Skeletal muscle satellite cell (primary cell): ENCODE results near the gene C14orf119.
"Not testable (repeated sequence)": the region's sequence is repeated elsewhere in the genome, so short reads cannot be mapped to it uniquely, and the experiment has no call there.

ENCODE experiments used
- H3K27me3 ChIP-seq: 2 replicates; pipeline ENCODE4 v1.7.0; 2013; ENCODE audit warnings: low read length; ENCODE audit not compliant: control insufficient read depth, insufficient read depth
- H3K36me3 ChIP-seq: 2 replicates; pipeline ENCODE4 v1.7.0; 2013; ENCODE audit warnings: mild to moderate bottlenecking, control low read depth, low read length; ENCODE audit not compliant: insufficient read depth
- H3K4me1 ChIP-seq: 2 replicates; pipeline ENCODE4 v1.7.0; 2013; ENCODE audit warnings: low read length; ENCODE audit not compliant: control insufficient read depth, insufficient read depth
- H3K4me2 ChIP-seq: 2 replicates; pipeline ENCODE4 v1.7.0; 2013; ENCODE audit warnings: mild to moderate bottlenecking, low read length
- H3K4me3 ChIP-seq: 2 replicates; pipeline ENCODE4 v1.7.0; 2013; ENCODE audit warnings: low read length
- H3K9ac ChIP-seq: 2 replicates; pipeline ENCODE4 v1.7.0; 2013; ENCODE audit warnings: mild to moderate bottlenecking, low read depth, low read length, moderate library complexity
- H3K9me3 ChIP-seq: replicated peaks from 2 replicates; pipeline ENCODE4 v1.7.0; 2013; ENCODE audit warnings: mild to moderate bottlenecking, control low read depth, low read length

Gene C14orf119

DNA sequence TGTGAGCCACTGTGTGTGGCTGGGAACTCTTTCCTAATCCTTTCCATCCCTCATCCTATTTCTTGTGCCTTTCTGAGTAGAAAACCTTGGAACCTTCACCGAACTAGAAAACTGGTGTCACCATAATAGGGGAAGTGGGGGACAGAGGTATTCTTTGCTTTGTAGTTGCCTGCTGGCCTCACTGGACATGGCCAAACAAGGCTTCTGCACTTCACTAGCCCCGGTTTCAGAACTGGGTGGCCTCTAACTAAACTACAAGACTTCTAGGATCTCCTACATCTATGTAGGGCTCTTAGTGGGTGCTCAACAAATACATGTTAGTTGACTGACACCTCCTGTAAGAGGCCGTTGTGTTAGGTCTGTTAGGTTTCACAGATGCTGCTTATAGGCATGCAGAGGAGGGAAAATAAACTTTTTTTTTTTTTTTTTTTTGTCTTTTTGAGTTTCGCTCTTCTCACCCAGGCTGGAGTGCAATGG is 10.1 kb downstream of the C14orf119 start:
- Histone ChIP-seq H3K4me3 (no peak overlapping the region), H3K27me3 (no peaks in the 10 kb centered on the region), H3K4me2 (no peak overlapping the region), H3K9ac (no peak overlapping the region), H3K4me1 (no peaks in the 10 kb centered on the region), H3K36me3 (no peaks in the 10 kb centered on the region), H3K9me3 (no peaks in the 10 kb centered on the region)

DNA sequence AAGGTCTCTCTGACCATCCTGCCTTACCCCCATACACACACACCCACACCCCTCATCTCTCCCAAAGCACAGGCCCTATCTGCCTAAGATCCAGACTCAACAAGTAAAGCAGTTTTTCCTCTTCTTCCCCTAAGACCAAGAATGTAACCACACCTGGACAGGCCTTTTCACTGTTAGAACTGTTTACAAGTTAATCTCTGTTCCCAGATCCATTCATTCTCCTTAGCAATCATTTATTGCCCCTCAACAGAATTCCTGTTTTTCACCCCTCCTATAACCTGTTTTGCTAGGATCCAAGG is 11.4 kb downstream of the C14orf119 start:
- Histone ChIP-seq H3K27me3 (peaks cover 5% of the 10 kb centered on the region), H3K4me3 (no peak overlapping the region), H3K9me3 (no peaks in the 10 kb centered on the region), H3K9ac (no peak overlapping the region), H3K4me1 (no peaks in the 10 kb centered on the region), H3K36me3 (no peaks in the 10 kb centered on the region), H3K4me2 (no peak overlapping the region)

DNA sequence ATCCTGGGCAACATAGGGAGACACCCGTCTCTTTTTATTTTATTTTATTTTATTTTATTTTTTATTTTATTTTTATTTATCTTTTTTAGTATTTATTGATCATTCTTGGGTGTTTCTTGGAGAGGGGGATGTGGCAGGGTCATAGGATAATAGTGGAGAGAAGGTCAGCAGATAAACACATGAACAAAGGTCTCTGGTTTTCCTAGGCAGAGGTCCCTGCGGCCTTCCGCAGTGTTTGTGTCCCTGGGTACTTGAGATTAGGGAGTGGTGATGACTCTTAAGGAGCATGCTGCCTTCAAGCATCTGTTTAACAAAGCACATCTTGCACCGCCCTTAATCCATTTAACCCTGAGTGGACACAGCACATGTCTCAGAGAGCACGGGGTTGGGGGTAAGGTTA is 12.3 kb downstream of the C14orf119 start:
- not testable (repeated sequence) for H3K36me3 ChIP-seq, H3K4me3 ChIP-seq, H3K9me3 ChIP-seq, H3K4me1 ChIP-seq, H3K9ac ChIP-seq, H3K4me2 ChIP-seq
- peaks cover 14% of the 10 kb centered on the region for H3K27me3 ChIP-seq

DNA sequence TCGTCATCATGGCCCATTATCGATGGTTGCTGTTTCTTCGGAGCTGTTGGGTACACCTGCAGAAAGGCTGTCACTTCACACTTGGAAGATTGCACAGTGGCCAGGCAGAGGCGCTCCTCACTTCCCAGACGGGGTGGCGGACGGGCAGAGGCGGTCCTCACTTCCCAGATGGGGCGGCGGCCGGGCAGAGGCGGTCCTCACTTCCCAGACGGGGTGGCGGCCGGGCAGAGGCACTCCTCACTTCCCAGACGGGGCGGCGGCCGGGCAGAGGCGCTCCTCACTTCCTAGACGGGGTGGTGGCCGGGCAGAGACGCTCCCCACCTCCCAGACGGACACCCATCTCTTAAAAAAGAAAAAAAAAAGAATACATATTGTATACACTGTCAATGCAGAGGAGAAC is 12.9 kb downstream of the C14orf119 start:
- not testable (repeated sequence) for H3K4me1 ChIP-seq, H3K4me3 ChIP-seq, H3K4me2 ChIP-seq, H3K9ac ChIP-seq, H3K36me3 ChIP-seq, H3K9me3 ChIP-seq
- H3K27me3 ChIP-seq = peaks cover 15% of the 10 kb centered on the region

DNA sequence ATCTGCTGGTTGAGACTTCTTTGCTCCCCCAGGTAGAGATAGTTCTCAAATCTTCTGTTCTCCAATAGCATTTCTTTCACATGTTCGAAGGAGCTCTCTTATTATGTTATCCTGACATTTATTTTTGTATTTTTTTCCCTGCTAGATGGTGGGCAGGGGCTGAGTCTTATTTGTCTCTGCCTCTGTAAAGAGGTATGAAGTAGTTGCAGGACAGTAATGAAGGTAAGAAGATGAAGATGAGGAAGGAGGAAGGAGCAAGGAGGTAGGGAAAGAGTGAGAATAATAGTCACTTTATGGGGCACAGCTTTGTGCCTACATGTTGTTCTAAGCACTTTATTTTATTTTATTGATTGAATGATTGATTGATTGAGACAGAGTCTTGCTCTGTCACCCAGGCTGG is 14.5 kb downstream of the C14orf119 start:
- Histone ChIP-seq H3K4me3 (no peak overlapping the region), H3K9ac (no peak overlapping the region), H3K4me2 (no peak overlapping the region), H3K4me1 (peaks cover 17% of the 10 kb centered on the region), H3K27me3 (peaks cover 15% of the 10 kb centered on the region), H3K36me3 (no peaks in the 10 kb centered on the region), H3K9me3 (no peaks in the 10 kb centered on the region)

DNA sequence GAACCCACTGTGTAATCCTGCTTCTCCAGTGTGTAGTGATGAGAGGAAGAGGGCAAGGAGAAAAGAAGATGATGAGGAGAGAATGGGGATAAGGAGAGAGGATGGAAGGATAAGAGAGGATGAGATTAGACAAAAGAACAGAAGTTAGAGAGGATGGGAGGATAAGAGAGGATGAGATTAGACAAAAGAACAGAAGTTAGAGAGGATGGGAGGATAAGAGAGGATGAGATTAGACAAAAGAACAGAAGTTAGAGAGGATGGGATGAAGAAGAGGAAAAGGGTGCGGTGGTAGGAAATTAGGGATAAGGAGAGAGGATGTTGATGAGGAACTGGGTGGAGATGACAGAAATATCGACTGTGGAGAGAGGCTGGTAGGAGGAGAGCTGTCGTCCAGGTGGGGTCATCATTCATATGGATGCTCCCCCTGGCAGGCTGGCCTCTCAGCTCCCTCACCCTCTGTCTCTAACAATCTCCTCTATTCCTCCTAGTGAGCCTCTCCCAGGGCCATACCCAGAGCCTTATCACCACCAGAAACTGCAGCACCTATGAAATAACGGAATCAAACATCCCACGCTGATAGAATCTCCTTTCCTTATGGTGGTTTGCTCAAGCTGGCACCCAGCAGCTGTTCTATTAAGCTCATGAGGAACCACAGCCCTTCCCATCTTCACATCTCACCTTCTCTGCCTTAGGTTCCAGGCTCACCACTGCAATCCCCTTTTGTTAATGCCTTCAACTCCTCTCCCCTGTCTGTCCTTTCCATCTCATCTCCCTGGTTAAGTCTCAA is 15.5 kb downstream of the C14orf119 start:
- H3K36me3 ChIP-seq = no peaks in the 10 kb centered on the region
- no peak overlapping the region for H3K4me2 ChIP-seq
- peaks cover 15% of the 10 kb centered on the region for H3K27me3 ChIP-seq
- H3K4me3 ChIP-seq = no peak overlapping the region
- H3K4me1 ChIP-seq = peaks cover 27% of the 10 kb centered on the region
- H3K9me3 ChIP-seq = no peaks in the 10 kb centered on the region
- H3K9ac ChIP-seq = no peak overlapping the region

DNA sequence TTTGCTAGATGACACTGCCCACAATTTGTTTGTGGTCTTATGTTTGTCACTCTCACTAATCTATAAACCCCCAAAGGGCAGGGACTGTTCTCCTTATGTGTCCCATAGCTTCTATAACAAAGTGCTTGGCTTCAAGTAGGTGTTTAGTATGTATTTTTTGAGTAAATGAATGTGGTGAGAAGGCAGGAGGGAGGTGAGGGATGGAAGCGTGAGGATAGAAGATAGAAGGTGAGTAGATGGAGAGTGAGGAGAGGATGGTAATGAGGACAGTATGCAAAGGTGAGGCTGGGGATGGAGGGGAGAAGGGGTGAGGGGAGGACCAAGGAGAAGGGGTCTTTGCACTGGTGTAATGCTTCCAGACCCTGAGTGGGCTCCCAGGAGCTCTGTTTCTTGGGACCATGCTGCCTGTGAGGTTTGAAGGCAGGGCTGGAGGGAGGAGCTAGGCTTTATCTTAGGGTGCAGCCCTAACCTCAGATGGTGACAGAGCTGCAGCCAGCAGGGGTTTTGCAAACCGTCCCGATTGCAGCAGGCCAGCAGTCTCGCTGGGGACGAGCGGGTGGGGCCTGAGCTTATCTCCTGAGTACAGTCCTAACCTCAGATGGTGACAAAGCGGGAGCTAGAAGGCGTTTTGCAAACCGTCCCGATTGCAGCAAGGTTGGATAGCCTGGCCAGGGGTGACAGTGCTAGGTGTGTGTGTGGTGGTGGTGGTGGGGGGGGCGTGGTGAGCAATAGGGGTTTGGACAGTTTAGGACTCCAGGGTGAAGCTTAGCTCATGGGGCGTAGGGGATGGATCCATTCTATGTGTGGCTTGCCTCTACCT is 17.3 kb downstream of the C14orf119 start:
- peaks cover 28% of the 10 kb centered on the region for H3K4me1 ChIP-seq
- no peaks in the 10 kb centered on the region for H3K9me3 ChIP-seq
- H3K4me3 ChIP-seq = no peak overlapping the region
- H3K4me2 ChIP-seq = no peak overlapping the region
- no peak overlapping the region for H3K9ac ChIP-seq
- H3K36me3 ChIP-seq = no peaks in the 10 kb centered on the region
- peaks cover 15% of the 10 kb centered on the region for H3K27me3 ChIP-seq

DNA sequence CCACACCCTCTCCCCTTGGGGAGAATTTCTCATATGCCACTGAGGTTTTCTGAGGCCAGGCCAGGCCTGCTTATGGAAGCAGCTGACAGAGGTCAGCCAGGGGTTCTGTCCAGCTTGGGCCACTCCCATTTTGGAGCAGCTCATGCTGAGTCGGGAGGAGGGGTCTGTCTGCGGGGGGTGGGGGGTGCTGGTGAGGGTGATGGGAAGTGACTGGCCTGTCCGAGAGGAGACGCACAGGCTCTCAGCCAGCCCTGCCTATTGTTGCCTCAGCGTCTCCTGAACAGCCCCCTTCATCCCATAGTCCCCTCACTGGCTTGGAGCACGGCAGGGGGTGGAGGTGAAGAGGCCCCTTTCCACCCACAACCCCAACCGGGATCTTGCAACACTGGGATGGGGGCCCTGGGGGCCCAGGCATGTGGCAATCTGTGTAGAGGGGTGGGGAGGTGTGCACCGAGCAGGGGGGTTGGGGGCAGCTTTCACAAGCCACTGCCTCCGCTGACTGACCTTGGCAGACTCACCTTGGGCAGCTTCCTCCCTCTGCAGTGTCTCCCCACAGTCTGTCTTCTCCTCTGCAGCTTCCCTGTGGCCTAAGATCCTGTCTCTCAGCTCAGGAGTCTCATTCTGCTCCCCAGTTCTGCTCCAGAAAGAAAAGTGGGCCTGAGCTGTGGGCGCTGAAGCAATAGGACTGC is 18.3 kb downstream of the C14orf119 start:
- peaks cover 28% of the 10 kb centered on the region for H3K4me1 ChIP-seq
- H3K9me3 ChIP-seq = no peaks in the 10 kb centered on the region
- H3K4me3 ChIP-seq = no peak overlapping the region
- no peaks in the 10 kb centered on the region for H3K36me3 ChIP-seq
- no peak overlapping the region for H3K4me2 ChIP-seq
- peaks cover 15% of the 10 kb centered on the region for H3K27me3 ChIP-seq
- no peak overlapping the region for H3K9ac ChIP-seq

DNA sequence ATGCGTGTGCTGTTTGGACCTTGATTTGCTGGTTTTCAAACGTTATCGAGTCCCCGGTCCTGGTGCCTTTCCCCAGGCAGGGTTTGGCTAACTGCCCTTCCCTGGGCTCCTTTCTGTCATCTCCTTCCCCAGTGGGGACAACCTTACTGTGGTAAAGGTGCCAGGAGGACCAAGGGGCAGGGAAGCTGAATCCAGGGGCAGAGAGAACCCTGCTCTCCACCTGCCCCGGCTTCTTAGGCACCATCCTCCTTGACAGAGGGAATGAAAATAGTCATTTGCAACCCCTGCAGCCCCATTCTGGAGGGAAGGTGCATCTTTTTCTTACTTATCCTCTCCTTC is 18.8 kb downstream of the C14orf119 start:
- H3K36me3 ChIP-seq = no peaks in the 10 kb centered on the region
- no peak overlapping the region for H3K4me2 ChIP-seq
- H3K27me3 ChIP-seq = peaks cover 15% of the 10 kb centered on the region
- H3K4me3 ChIP-seq = no peak overlapping the region
- H3K9ac ChIP-seq = no peak overlapping the region
- peaks cover 28% of the 10 kb centered on the region for H3K4me1 ChIP-seq
- H3K9me3 ChIP-seq = no peaks in the 10 kb centered on the region

DNA sequence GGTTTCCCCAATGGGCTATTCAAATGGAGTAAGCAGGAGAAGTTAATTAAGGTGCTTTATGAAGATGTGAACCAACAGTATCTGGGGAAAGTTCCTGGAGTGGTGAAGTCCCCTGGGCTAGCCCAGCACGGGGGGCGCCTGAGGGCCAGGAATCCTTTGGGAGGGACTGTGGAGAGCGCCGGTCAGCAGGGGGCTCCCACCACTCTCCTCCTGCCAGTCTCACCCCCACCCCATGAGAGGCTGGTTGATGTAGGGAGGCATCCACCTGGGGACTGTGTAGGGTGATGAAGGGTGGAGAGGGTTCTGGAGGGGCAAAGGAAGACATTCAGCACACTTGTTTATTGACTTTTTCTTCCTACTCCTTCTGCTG is 19.3 kb downstream of the C14orf119 start:
- no peaks in the 10 kb centered on the region for H3K36me3 ChIP-seq
- no peaks in the 10 kb centered on the region for H3K9me3 ChIP-seq
- H3K4me1 ChIP-seq = peaks cover 28% of the 10 kb centered on the region
- peak overlapping the region; percentile 59 for H3K4me2 ChIP-seq
- H3K4me3 ChIP-seq = peak overlapping the region; percentile 8
- H3K9ac ChIP-seq = peak overlapping the region; percentile 40
- peaks cover 15% of the 10 kb centered on the region for H3K27me3 ChIP-seq

DNA sequence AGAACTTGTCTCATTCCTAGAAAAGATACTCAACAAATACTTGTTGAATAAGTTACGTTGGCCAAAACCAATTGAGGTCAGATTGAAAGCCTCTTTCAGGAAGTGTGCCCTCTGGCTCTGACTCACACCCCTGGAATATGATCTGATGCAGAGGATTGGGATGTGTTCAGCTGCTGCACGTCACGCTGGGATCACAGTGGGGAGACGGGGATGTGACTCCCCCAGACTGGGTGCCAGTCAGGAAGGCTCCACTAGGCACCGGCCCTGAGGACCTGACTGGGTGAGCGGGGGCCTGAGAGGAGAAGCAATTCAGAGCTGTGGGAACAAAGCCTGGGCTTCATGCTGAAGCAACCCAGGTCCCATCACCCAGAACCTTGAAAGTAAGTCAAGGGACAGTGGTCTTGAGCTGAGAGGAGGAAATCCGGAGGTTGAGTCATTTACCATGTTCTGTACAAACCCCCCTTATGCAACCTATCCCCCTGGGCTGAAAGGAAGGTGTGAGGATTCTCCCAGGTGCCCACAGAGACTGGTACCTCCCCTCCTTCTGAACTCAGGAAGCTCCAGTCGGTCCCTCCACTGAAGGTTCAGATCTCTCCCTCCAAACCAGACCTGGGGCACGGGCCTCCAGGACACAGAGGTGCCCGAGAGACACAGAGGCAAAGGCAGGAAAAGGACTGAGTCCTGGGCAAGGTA is 19.9 kb downstream of the C14orf119 start:
- Histone ChIP-seq H3K9ac (peak overlapping the region; percentile 68), H3K27me3 (peaks cover 15% of the 10 kb centered on the region), H3K36me3 (no peaks in the 10 kb centered on the region), H3K4me2 (peak overlapping the region; percentile 59), H3K4me1 (peaks cover 28% of the 10 kb centered on the region), H3K4me3 (peak overlapping the region; percentile 18), H3K9me3 (no peaks in the 10 kb centered on the region)
